IMR-90 (cell line): Measurements from ENCODE around the gene BFAR. TPM values are rescaled to one million over a fixed set of nuclear protein-coding genes. Genes with fewer than 3 reads are reported as not detected.

Experiments used
- ATAC-seq: fragments of 200-7000 bp; cut with Tn5 transposase; 2 replicates; pipeline ENCODE4 v1.9.1; 2020; ENCODE audit warnings: low read depth, mild to moderate bottlenecking, moderate library complexity
- BruUV-seq: library from RNA; stranded (reverse); fragments of 400-500 nt; replicated peaks from 2 replicates; lab custom pipeline; 2021; lab: Mats Ljungman, UMichigan
- CTCF ChIA-PET: fragments of 300-600 bp; formaldehyde crosslinking; extraction: SDS; loops from one replicate; lab custom pipeline; 2021; ENCODE audit warnings: antibody characterized with exemption; lab: Yijun Ruan, JAX
- POLR2A ChIA-PET: fragments of 300-600 bp; sonication (Branson Sonifier 250); formaldehyde crosslinking; loops from one replicate; lab custom pipeline; 2022; ENCODE audit warnings: antibody characterized with exemption; ENCODE audit not compliant: unreplicated experiment; lab: Charles Lee
- DNase-seq: peaks from one replicate; pipeline ENCODE4 v3.0.0; 2013
- H2AFZ ChIP-seq: replicated peaks from 2 replicates; pipeline ENCODE3; 2013; ENCODE audit warnings: low read length, mild to moderate bottlenecking; ENCODE audit not compliant: poor library complexity
- H2AK5ac ChIP-seq: 2 replicates; pipeline ENCODE4 v1.6.1; 2013; ENCODE audit warnings: low read depth, low read length, inconsistent platforms
- H2AK9ac ChIP-seq: replicated peaks from 2 replicates; pipeline ENCODE3; 2013; ENCODE audit warnings: mild to moderate bottlenecking, low read depth, low read length, moderate library complexity; ENCODE audit not compliant: poor library complexity
- H2BK120ac ChIP-seq: 2 replicates; pipeline ENCODE4 v1.6.1; 2013; ENCODE audit warnings: low read depth, low read length, inconsistent platforms
- H2BK15ac ChIP-seq: 3 replicates; pipeline ENCODE4 v1.6.1; 2013; ENCODE audit warnings: low read depth, low read length, inconsistent platforms
- H2BK20ac ChIP-seq: 2 replicates; pipeline ENCODE4 v1.6.1; 2013; ENCODE audit warnings: low read depth, mild to moderate bottlenecking, inconsistent platforms, low read length, moderate library complexity
- H2BK5ac ChIP-seq: 2 replicates; pipeline ENCODE4 v1.6.1; 2013; ENCODE audit warnings: mild to moderate bottlenecking, low read depth, low read length, inconsistent platforms; ENCODE audit not compliant: poor library complexity, severe bottlenecking
- H3K14ac ChIP-seq: replicated peaks from 2 replicates; pipeline ENCODE4 v1.6.1; 2013; ENCODE audit warnings: low read depth, low read length, inconsistent platforms
- H3K18ac ChIP-seq: 2 replicates; pipeline ENCODE4 v1.6.1; 2013; ENCODE audit warnings: low read depth, low read length, control low read depth
- H3K23ac ChIP-seq: 2 replicates; pipeline ENCODE4 v1.6.1; 2013; ENCODE audit warnings: low read depth, low read length, inconsistent platforms
- H3K27ac ChIP-seq: 2 replicates; pipeline ENCODE4 v1.5.1; 2013; ENCODE audit warnings: mild to moderate bottlenecking, control low read depth, low read length; ENCODE audit not compliant: insufficient read depth
- H3K27me3 ChIP-seq: 2 replicates; pipeline ENCODE4 v1.6.1; 2013; ENCODE audit warnings: low read length; ENCODE audit not compliant: control insufficient read depth, insufficient read depth
- H3K36me3 ChIP-seq: 2 replicates; pipeline ENCODE4 v1.6.1; 2013; ENCODE audit warnings: low read length, mixed read lengths; ENCODE audit not compliant: control insufficient read depth, insufficient read depth
- H3K4ac ChIP-seq: 2 replicates; pipeline ENCODE4 v1.6.1; 2013; ENCODE audit warnings: low read depth, low read length, inconsistent platforms
- H3K4me1 ChIP-seq: 2 replicates; pipeline ENCODE4 v1.6.1; 2013; ENCODE audit warnings: low read length, mixed read lengths; ENCODE audit not compliant: control insufficient read depth, insufficient read depth
- H3K4me2 ChIP-seq: 2 replicates; pipeline ENCODE4 v1.6.1; 2013; ENCODE audit warnings: low read depth, mild to moderate bottlenecking, control low read depth, low read length, moderate library complexity
- H3K4me3 ChIP-seq: 2 replicates; pipeline ENCODE4 v1.5.1; 2013; ENCODE audit warnings: low read depth, mild to moderate bottlenecking, control low read depth, low read length, moderate library complexity; ENCODE audit not compliant: insufficient read depth
- H3K56ac ChIP-seq: 2 replicates; pipeline ENCODE4 v1.6.1; 2013; ENCODE audit warnings: low read length, inconsistent platforms; ENCODE audit not compliant: insufficient read depth; ENCODE audit errors: extremely low read depth
- H3K79me1 ChIP-seq, 2 experiments: 2 replicates each; pipeline ENCODE4 v1.6.1; 2013; ENCODE audit warnings: low read length in 2 of 2, inconsistent platforms in 1 of 2, low read depth in 1 of 2
- H3K9ac ChIP-seq: 2 replicates; pipeline ENCODE4 v1.6.1; 2013; ENCODE audit warnings: low read depth, low read length, control low read depth
- H3K9me1 ChIP-seq: 2 replicates; pipeline ENCODE4 v1.6.1; 2013; ENCODE audit warnings: low read length, inconsistent platforms; ENCODE audit not compliant: insufficient read depth
- H3K9me3 ChIP-seq: 2 replicates; pipeline ENCODE4 v1.6.1; 2013; ENCODE audit warnings: low read length; ENCODE audit not compliant: control insufficient read depth, insufficient read depth
- H4K20me1 ChIP-seq: 2 replicates; pipeline ENCODE4 v1.6.1; 2013; ENCODE audit warnings: low read length, inconsistent platforms; ENCODE audit not compliant: insufficient read depth
- H4K5ac ChIP-seq: 2 replicates; pipeline ENCODE4 v1.6.1; 2013; ENCODE audit warnings: mild to moderate bottlenecking, low read depth, low read length, control low read depth
- H4K8ac ChIP-seq, 2 experiments: 2 replicates each; pipeline ENCODE4 v1.6.1; 2013; ENCODE audit warnings: low read depth in 2 of 2, low read length in 2 of 2, control low read depth in 1 of 2, inconsistent platforms in 1 of 2
- H4K91ac ChIP-seq: 2 replicates; pipeline ENCODE4 v1.6.1; 2013; ENCODE audit warnings: low read depth, low read length, inconsistent platforms; ENCODE audit not compliant: insufficient read depth
- CEBPB ChIP-seq: IDR thresholded peaks from 2 replicates; pipeline ENCODE4 v1.6.1; 2012; ENCODE audit warnings: low read depth, low read length, improper control_type of control experiment
- CHD1 ChIP-seq: IDR thresholded peaks from 2 replicates; pipeline ENCODE4 v1.6.1; 2012; ENCODE audit warnings: low read depth, low read length, improper control_type of control experiment
- CTCF ChIP-seq: conservative IDR thresholded peaks from 2 replicates; pipeline ENCODE4 v1.5.1; 2012; ENCODE audit warnings: mild to moderate bottlenecking, low read depth, low read length, improper control_type of control experiment
- ELK1 ChIP-seq: fragments of 150-350 bp; IDR thresholded peaks from 2 replicates; pipeline ENCODE4 v1.6.1; 2016; ENCODE audit warnings: low read depth, mild to moderate bottlenecking, low read length, moderate library complexity, borderline replicate concordance
- FOS ChIP-seq: fragments of 150-350 bp; IDR thresholded peaks from 2 replicates; pipeline ENCODE4 v1.6.1; 2016; ENCODE audit warnings: low read depth, low read length
- MAFK ChIP-seq: IDR thresholded peaks from 2 replicates; pipeline ENCODE4 v1.6.1; 2012; ENCODE audit warnings: low read depth, low read length, improper control_type of control experiment
- MAZ ChIP-seq: IDR thresholded peaks from 2 replicates; pipeline ENCODE4 v1.6.1; 2012; ENCODE audit warnings: low read depth, mild to moderate bottlenecking, low read length, improper control_type of control experiment, moderate library complexity, borderline replicate concordance
- MXI1 ChIP-seq: IDR thresholded peaks from 2 replicates; pipeline ENCODE4 v1.6.1; 2012; ENCODE audit warnings: low read depth, mild to moderate bottlenecking, low read length, moderate library complexity, borderline replicate concordance
- NFE2L2 ChIP-seq: fragments of 150-350 bp; IDR thresholded peaks from 2 replicates; pipeline ENCODE4 v1.6.1; 2016; ENCODE audit warnings: low read depth, mild to moderate bottlenecking, low read length
- POLR2A ChIP-seq: IDR thresholded peaks from 2 replicates; pipeline ENCODE4 v1.6.1; 2012; ENCODE audit warnings: mild to moderate bottlenecking, low read depth, low read length
- RAD21 ChIP-seq: IDR thresholded peaks from 2 replicates; pipeline ENCODE4 v1.6.1; 2012; ENCODE audit warnings: low read length, improper control_type of control experiment
- RCOR1 ChIP-seq: IDR thresholded peaks from 2 replicates; pipeline ENCODE4 v1.6.1; 2012; ENCODE audit warnings: mild to moderate bottlenecking, low read length, improper control_type of control experiment; ENCODE audit not compliant: insufficient replicate concordance
- RFX5 ChIP-seq: IDR thresholded peaks from 2 replicates; pipeline ENCODE4 v1.8.0; 2012; ENCODE audit warnings: low read depth, mild to moderate bottlenecking, low read length, moderate library complexity
- USF2 ChIP-seq: fragments of 150-350 bp; IDR thresholded peaks from 2 replicates; pipeline ENCODE4 v1.6.1; 2017; ENCODE audit warnings: mild to moderate bottlenecking, antibody characterized with exemption, low read length, low read depth
- WGBS, 2 experiments: methylation state at CpG; one replicate each; pipeline versions ENCODE4 v1.1.5 to v1.1.7; 2013; ENCODE audit warnings: missing lambda C conversion rate in 2 of 2; ENCODE audit not compliant: insufficient read length in 1 of 2; ENCODE audit errors: extremely low coverage in 2 of 2; 5-methylcytosine and 5-hydroxymethylcytosine counted together
- dilution Hi-C: fragments of 300-500 bp; cut with HindIII; formaldehyde crosslinking; loops from one replicate; pipeline ENCODE4 v1.14.3; 2018; ENCODE audit warnings: low sequenced_read_pairs; ENCODE audit not compliant: unreplicated experiment
- in situ Hi-C: fragments of 300-500 bp; cut with MboI; formaldehyde crosslinking; loops from 3 replicates; pipeline ENCODE4 v1.14.3; 2019; ENCODE audit warnings: low sequenced_read_pairs, inconsistent platforms, mixed read lengths
- intact Hi-C: fragments of 100-400 bp; cut with micrococcal nuclease; formaldehyde crosslinking; loops from 2 replicates; pipeline ENCODE4 v1.10.0; 2022
- polyA plus RNA-seq, 3 experiments: library from polyadenylated mRNA; depleted of rRNA; stranded (reverse); fragments of >200 nt; gene quantifications; 2 replicates each; pipeline ENCODE4 v1.2.3, GENCODE V29; 2012; ENCODE audit warnings: low replicate concordance in 1 of 3
- total RNA-seq: library from RNA; depleted of rRNA; stranded (reverse); fragments of >200 nt; gene quantifications from 2 replicates; pipeline ENCODE4 v1.2.3, GENCODE V29; 2012

Gene BFAR
- total and polyA plus RNA-seq, 2 of the 4 experiments (the other 2 are of a cell fraction) = 46.6 to 56.5 TPM

GRCh38 chr16:14668556-14669223, 35.9 kb downstream of the BFAR start:
- TF ChIP-seq RCOR1 (no peak), FOS (no peak), MAZ (no peak), ELK1 (no peak), CHD1 (no peak), MAFK (no peak), CTCF (no peak), USF2 (no peak), MXI1 (no peak), RFX5 (no peak), RAD21 (no peak), CEBPB (no peak), NFE2L2 (no peak), POLR2A (no peak)
- Histone ChIP-seq H2AFZ (no peak overlapping the region), H3K23ac (no peak overlapping the region), H3K14ac (no peak overlapping the region), H2AK5ac (no peak overlapping the region), H2BK120ac (no peak overlapping the region), H3K4me1 (no peaks in the 10 kb centered on the region), H2BK5ac (no peak overlapping the region), H3K56ac (no peak overlapping the region), H3K4ac (no peak overlapping the region), H4K20me1 (no peaks in the 10 kb centered on the region), H2AK9ac (no peak overlapping the region), H3K9me1 (0 out of 2 replicates have a peak, but pooled peaks cover 3% of the 10 kb centered on the region), H3K27me3 (no peaks in the 10 kb centered on the region), H3K4me3 (no peak overlapping the region), H4K5ac (no peak overlapping the region), H3K18ac (no peak overlapping the region), H3K79me1 (no peaks in the 10 kb centered on the region), H3K27ac (no peak overlapping the region), H4K91ac (no peak overlapping the region), H2BK15ac (no peak overlapping the region), H4K8ac (no peak overlapping the region), H3K9ac (no peak overlapping the region), H3K9me3 (no peaks in the 10 kb centered on the region), H2BK20ac (no peak overlapping the region), H3K4me2 (no peak overlapping the region), H3K36me3 (peaks cover 31% of the 10 kb centered on the region)
- BruUV-seq = no TSS peak
- in situ Hi-C loops = no loop called here
- DNase-seq (no peak), ATAC-seq (no peak)
- no CpG with 5 or more reads among the region's 7 CpGs for WGBS, 2 experiments
- CTCF ChIA-PET = no interaction called here
- dilution Hi-C loops = no loop called here
- intact Hi-C loops = no loop called here
- POLR2A ChIA-PET = no interaction called here
